HepG2 (cell line): ENCODE measurements around the gene LRP1B. TPM values are rescaled to one million over a fixed set of nuclear protein-coding genes. Genes with fewer than 3 reads are reported as not detected.

ENCODE experiments used
- ATAC-seq: fragments of 200-7000 bp; cut with Tn5 transposase; 3 replicates; pipeline ENCODE4 v1.9.1; 2020; ENCODE audit warnings: mild to moderate bottlenecking, moderate library complexity
- BruUV-seq: library from RNA; stranded (reverse); fragments of 400-500 nt; replicated peaks from 2 replicates; lab custom pipeline; 2021; lab: Mats Ljungman, UMichigan
- CTCF ChIA-PET: fragments of 300-600 bp; formaldehyde crosslinking; extraction: SDS; loops from one replicate; lab custom pipeline; 2021; ENCODE audit warnings: low total read pairs, inconsistent platforms, low intra/inter-chr PET ratio; lab: Yijun Ruan, JAX
- POLR2A ChIA-PET: fragments of 350-600 bp; sonication (Branson Sonifier 250); formaldehyde crosslinking; loops from one replicate; lab custom pipeline; 2020; ENCODE audit warnings: antibody characterized with exemption, inconsistent platforms; lab: Yijun Ruan, JAX
- DNase-seq: peaks from one replicate; pipeline ENCODE4 v3.0.0-alpha.2; 2015; ENCODE audit warnings: low spot score
- FAIRE-seq: peaks from 3 replicates; lab custom pipeline; 2011; peaks lifted over from hg19 to GRCh38; lab: Jason Lieb, UNC
- H2AFZ ChIP-seq: one replicate; pipeline ENCODE4 v1.6.1; 2011; ENCODE audit warnings: low read length, inconsistent platforms
- H3K27ac ChIP-seq: fragments of 300-600 bp; 3 replicates; pipeline ENCODE4 v1.8.0; 2011; ENCODE audit warnings: mixed run types, mild to moderate bottlenecking, mixed read lengths, low read length, inconsistent platforms; ENCODE audit not compliant: insufficient read depth; ENCODE audit errors: extremely low read length
- H3K27me3 ChIP-seq, 2 experiments: fragments of 200-600 bp in 1 of 2; 2 replicates in 1 of 2; 3 replicates in 1 of 2; pipeline versions ENCODE4 v1.6.0 to v1.8.0; 2011; ENCODE audit warnings: low read length in 2 of 2, mild to moderate bottlenecking in 2 of 2, moderate library complexity in 2 of 2, inconsistent platforms in 1 of 2; ENCODE audit not compliant: insufficient read depth in 2 of 2, control insufficient read depth in 1 of 2
- H3K36me3 ChIP-seq, 2 experiments: fragments of 200-600 bp in 1 of 2; replicated peaks in 1 of 2; 2 replicates in 1 of 2; 3 replicates in 1 of 2; pipeline versions ENCODE4 v1.5.1 to v1.8.0; 2011; ENCODE audit warnings: low read length in 2 of 2, inconsistent platforms in 1 of 2; ENCODE audit not compliant: insufficient read depth in 2 of 2, control insufficient read depth in 1 of 2
- H3K4me1 ChIP-seq: 2 replicates; pipeline ENCODE4 v1.5.1; 2012; ENCODE audit warnings: low read length, inconsistent platforms; ENCODE audit not compliant: insufficient read depth
- H3K4me2 ChIP-seq: 2 replicates; pipeline ENCODE4 v1.6.0; 2011; ENCODE audit warnings: low read depth, low read length, inconsistent platforms
- H3K4me3 ChIP-seq, 3 experiments: fragments of 200-600 bp in 1 of 3; sonication (generic), shearing (Covaris generic) in 1 of 3; replicated peaks in 1 of 3; 2 replicates each; pipeline ENCODE4 v1.5.1; 2011 to 2016; ENCODE audit warnings: low read length in 3 of 3, inconsistent platforms in 2 of 3, low read depth in 2 of 3, mild to moderate bottlenecking in 2 of 3, control low read depth in 1 of 3, mixed read lengths in 1 of 3; ENCODE audit not compliant: insufficient read depth in 1 of 3
- H3K79me2 ChIP-seq: one replicate; pipeline ENCODE4 v1.6.1; 2011; ENCODE audit warnings: low read length, inconsistent platforms; ENCODE audit not compliant: insufficient read depth
- H3K9ac ChIP-seq: 2 replicates; pipeline ENCODE4 v1.6.0; 2011; ENCODE audit warnings: mild to moderate bottlenecking, low read depth, low read length, inconsistent platforms; ENCODE audit not compliant: insufficient read depth
- H3K9me3 ChIP-seq: 2 replicates; pipeline ENCODE4 v1.5.1; 2012; ENCODE audit warnings: mild to moderate bottlenecking, low read length
- H4K20me1 ChIP-seq: 2 replicates; pipeline ENCODE4 v1.6.0; 2011; ENCODE audit warnings: inconsistent platforms, mild to moderate bottlenecking, low read length, moderate library complexity; ENCODE audit not compliant: insufficient read depth
- CHCHD3 ChIP-seq: sonication (generic); formaldehyde crosslinking; IDR thresholded peaks from 2 replicates; pipeline ENCODE4 v1.8.0; 2022; ENCODE audit warnings: mild to moderate bottlenecking, missing genetic modification reagents, moderate library complexity
- DPF2 ChIP-seq: sonication (generic); formaldehyde crosslinking; IDR thresholded peaks from 2 replicates; pipeline ENCODE4 v1.4.0; 2020; ENCODE audit warnings: mild to moderate bottlenecking, low read depth, missing genetic modification reagents, borderline replicate concordance
- EEA1 ChIP-seq: sonication (generic); formaldehyde crosslinking; IDR thresholded peaks from 2 replicates; pipeline ENCODE4 v1.5.1; 2020; ENCODE audit warnings: mild to moderate bottlenecking, missing genetic modification reagents, borderline replicate concordance
- GPN1 ChIP-seq: sonication (generic); formaldehyde crosslinking; IDR thresholded peaks from 2 replicates; pipeline ENCODE4 v1.5.1; 2020; ENCODE audit warnings: missing genetic modification reagents, borderline replicate concordance
- HMG20B ChIP-seq: conservative IDR thresholded peaks from 2 replicates; pipeline ENCODE4 v1.6.1; 2016; ENCODE audit warnings: missing genetic modification reagents, missing compliant biosample characterization
- HNRNPLL ChIP-seq: fragments of 200-400 bp; formaldehyde crosslinking; IDR thresholded peaks from 2 replicates; pipeline ENCODE4 v1.6.1; 2017; ENCODE audit warnings: mild to moderate bottlenecking, low read depth, low read length; ENCODE audit not compliant: poor library complexity, severe bottlenecking
- ZEB1 ChIP-seq: IDR thresholded peaks from 2 replicates; pipeline ENCODE4 v1.6.1; 2012; ENCODE audit warnings: mild to moderate bottlenecking, low read depth, inconsistent platforms; ENCODE audit not compliant: insufficient replicate concordance
- ZFP36L1 ChIP-seq: sonication (generic); formaldehyde crosslinking; IDR thresholded peaks from 2 replicates; pipeline ENCODE4 v1.8.0; 2022; ENCODE audit warnings: mild to moderate bottlenecking, missing genetic modification reagents, moderate library complexity
- ZNF142 ChIP-seq: sonication (generic); formaldehyde crosslinking; IDR thresholded peaks from 2 replicates; pipeline ENCODE4 v1.4.0; 2020; ENCODE audit warnings: missing genetic modification reagents
- ZNF44 ChIP-seq: sonication (generic); formaldehyde crosslinking; IDR thresholded peaks from 2 replicates; pipeline ENCODE4 v1.5.1; 2020; ENCODE audit warnings: mild to moderate bottlenecking, missing genetic modification reagents
- ZNF446 ChIP-seq: sonication (generic); formaldehyde crosslinking; IDR thresholded peaks from 2 replicates; pipeline ENCODE4 v1.5.0; 2020; ENCODE audit warnings: mild to moderate bottlenecking, missing genetic modification reagents
- ZNF512 ChIP-seq: sonication (generic); formaldehyde crosslinking; IDR thresholded peaks from 2 replicates; pipeline ENCODE4 v1.4.0; 2020; ENCODE audit warnings: mild to moderate bottlenecking, missing genetic modification reagents
- ZSCAN29 ChIP-seq: sonication (generic); formaldehyde crosslinking; conservative IDR thresholded peaks from 2 replicates; pipeline ENCODE4 v1.4.0; 2020; ENCODE audit warnings: mild to moderate bottlenecking, missing genetic modification reagents
- WGBS: methylation state at CpG from one replicate; pipeline ENCODE4 v1.1.6; 2017; ENCODE audit warnings: low lambda C conversion rate; 5-methylcytosine and 5-hydroxymethylcytosine counted together
- in situ Hi-C: cut with HindIII; loops from 2 replicates; pipeline ENCODE4 v1.10.0; 2017; ENCODE audit warnings: low pct_unique_long_range_greater_than_20kb; ENCODE audit not compliant: extremely low pct_ligation_motif_present
- intact Hi-C: fragments of 100-400 bp; cut with micrococcal nuclease; formaldehyde crosslinking; loops from one replicate; pipeline ENCODE4 v1.10.0; 2022; ENCODE audit not compliant: unreplicated experiment
- polyA plus RNA-seq, 8 experiments: library from polyadenylated mRNA; depleted of rRNA in 3 of 8; stranded (reverse) in 7 of 8; unstranded in 1 of 8; fragments of >200 nt; fragmentation: Illumina TruSeq in 4 of 8; extraction: Trizol in 4 of 8; gene quantifications; 2 replicates each; pipeline versions ENCODE4 v1.2.1 to v1.2.3, GENCODE V29; 2011 to 2016; ENCODE audit warnings: low read depth in 4 of 8, missing spikeins in 1 of 8, mixed read lengths in 1 of 8; ENCODE audit not compliant: insufficient read depth in 1 of 8
- total RNA-seq, 5 experiments: library from RNA; depleted of rRNA; stranded (reverse); fragments of >200 nt; fragmentation: Illumina TruSeq; extraction: Trizol; gene quantifications; 2 replicates each; pipeline ENCODE4 v1.2.3, GENCODE V29; 2016; ENCODE audit warnings: low read depth in 1 of 5

Gene LRP1B
- total and polyA plus RNA-seq, 2 of the 13 experiments (the other 11 are each of a cell fraction or from before 2014, with no cell fraction given) = 0.04 TPM; not detected in 1

- no peak for TF ChIP-seq ZNF512
- no peak for TF ChIP-seq ZEB1
- TF ChIP-seq HMG20B (CRISPR knock-in tag) = no peak
- no peak for TF ChIP-seq ZSCAN29 (CRISPR knock-in tag)
These were observed 1279.4 kb downstream of the LRP1B start (continued) for GRCh38 chr2:140851258-140851981.

- FAIRE-seq (no peak), DNase-seq (no peak), ATAC-seq (no peak)
- Histone ChIP-seq H3K27me3 (no peaks in the 10 kb centered on the region), H3K27ac (no peak overlapping the region), H4K20me1 (no peaks in the 10 kb centered on the region), H3K9ac (no peak overlapping the region), H3K79me2 (no peaks in the 10 kb centered on the region), H3K4me3 (no peak overlapping the region), H2AFZ (no peak overlapping the region), H3K4me2 (no peak overlapping the region), H3K9me3 (no peaks in the 10 kb centered on the region), H3K4me1 (no peaks in the 10 kb centered on the region), H3K36me3 (no peaks in the 10 kb centered on the region)
- ChIA-PET CTCF (no interaction called here), POLR2A (no interaction called here)
- in situ Hi-C loops (no loop called here), intact Hi-C loops (no loop called here)
- no TSS peak for BruUV-seq
- WGBS = 10% methylated on average over 1 of the region's 1 CpG
- TF ChIP-seq CHCHD3 (CRISPR knock-in tag) (no peak), DPF2 (CRISPR knock-in tag) (no peak), ZEB1 (no peak), GPN1 (CRISPR knock-in tag) (no peak), ZNF44 (CRISPR knock-in tag) (no peak), ZFP36L1 (CRISPR knock-in tag) (no peak), ZNF446 (CRISPR knock-in tag) (no peak), EEA1 (CRISPR knock-in tag) (no peak), ZNF142 (CRISPR knock-in tag) (no peak), HNRNPLL (no peak)
These were observed 1287.6 kb downstream of the LRP1B start for GRCh38 chr2:140843186-140843585.
